Measurements from ENCODE around the gene CRYGS.

DNA sequence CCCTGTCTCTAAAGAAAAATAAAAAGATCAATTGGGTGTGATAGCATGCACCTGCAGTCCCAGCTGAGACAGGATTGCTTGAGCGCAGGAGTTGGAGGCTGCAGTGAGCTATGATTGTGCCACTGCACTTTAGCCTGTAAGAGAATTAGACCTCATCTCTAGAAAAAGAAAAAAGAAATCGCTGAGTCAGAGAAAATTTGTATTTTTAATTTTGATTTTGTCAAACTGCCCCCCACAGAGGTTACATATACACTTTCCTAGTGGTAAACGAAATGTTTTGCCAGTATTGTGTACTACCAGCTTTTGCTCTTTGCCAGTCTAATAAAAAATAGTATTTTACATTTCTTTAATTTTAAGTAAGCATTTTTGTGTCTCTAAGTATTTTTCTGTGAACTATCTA lies 5.3 kb upstream of the CRYGS start:
- TF ChIP-seq, protein P1, sequence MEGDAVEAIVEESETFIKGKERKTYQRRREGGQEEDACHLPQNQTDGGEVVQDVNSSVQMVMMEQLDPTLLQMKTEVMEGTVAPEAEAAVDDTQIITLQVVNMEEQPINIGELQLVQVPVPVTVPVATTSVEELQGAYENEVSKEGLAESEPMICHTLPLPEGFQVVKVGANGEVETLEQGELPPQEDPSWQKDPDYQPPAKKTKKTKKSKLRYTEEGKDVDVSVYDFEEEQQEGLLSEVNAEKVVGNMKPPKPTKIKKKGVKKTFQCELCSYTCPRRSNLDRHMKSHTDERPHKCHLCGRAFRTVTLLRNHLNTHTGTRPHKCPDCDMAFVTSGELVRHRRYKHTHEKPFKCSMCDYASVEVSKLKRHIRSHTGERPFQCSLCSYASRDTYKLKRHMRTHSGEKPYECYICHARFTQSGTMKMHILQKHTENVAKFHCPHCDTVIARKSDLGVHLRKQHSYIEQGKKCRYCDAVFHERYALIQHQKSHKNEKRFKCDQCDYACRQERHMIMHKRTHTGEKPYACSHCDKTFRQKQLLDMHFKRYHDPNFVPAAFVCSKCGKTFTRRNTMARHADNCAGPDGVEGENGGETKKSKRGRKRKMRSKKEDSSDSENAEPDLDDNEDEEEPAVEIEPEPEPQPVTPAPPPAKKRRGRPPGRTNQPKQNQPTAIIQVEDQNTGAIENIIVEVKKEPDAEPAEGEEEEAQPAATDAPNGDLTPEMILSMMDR (IDR thresholded peaks at IDR 0.05 in 2 of 3, conservative IDR thresholded peaks at IDR 0.05 in 1 of 3; ENCODE audit: borderline replicate concordance in 1 of 3, insufficient read depth in 1 of 3, low read depth in 2 of 3, low read length in 2 of 3), result no peak
- TF ChIP-seq REST (IDR thresholded peaks at IDR 0.05; ENCODE audit: low read depth), result no peak
- no peak for TF ChIP-seq ZBTB33 (IDR thresholded peaks at IDR 0.05; ENCODE audit: extremely low read depth, insufficient replicate concordance, low read length)
- no peak for TF ChIP-seq CEBPB (IDR thresholded peaks at IDR 0.05; ENCODE audit: low read depth)
- TF ChIP-seq RAD21 (IDR thresholded peaks at IDR 0.05; ENCODE audit: low read depth), result no peak
- TF ChIP-seq POLR2A (IDR thresholded peaks at IDR 0.05; ENCODE audit: borderline replicate concordance, extremely low read depth, insufficient read depth, insufficient read length), result no peak

Measured in HCT116 (cell line).